Right lobe of liver (tissue), 4 donors: ENCODE measurements around the gene ST8SIA6.

Experiments
- CTCF ChIP-seq, 4 donors: fragments of 200-600 bp in 3 of 4; fragments of 450-650 bp in 1 of 4; IDR thresholded peaks; one replicate each; pipeline versions ENCODE4 v1.5.1 to v1.8.0; 2016 to 2022; ENCODE audit warnings: antibody characterized with exemption in 4 of 4, mild to moderate bottlenecking in 2 of 4
- POLR2A ChIP-seq: fragments of 450-650 bp; IDR thresholded peaks from one replicate; pipeline ENCODE4 v1.6.1; 2017; ENCODE audit warnings: antibody characterized with exemption, mild to moderate bottlenecking
- donor health status: DM: no; HTN: no; CAD: no.
- donor health status: DM: no; HTN: no; CAD: no.
- donor health status: DM: no; HTN: yes; CAD: no.

DNA sequence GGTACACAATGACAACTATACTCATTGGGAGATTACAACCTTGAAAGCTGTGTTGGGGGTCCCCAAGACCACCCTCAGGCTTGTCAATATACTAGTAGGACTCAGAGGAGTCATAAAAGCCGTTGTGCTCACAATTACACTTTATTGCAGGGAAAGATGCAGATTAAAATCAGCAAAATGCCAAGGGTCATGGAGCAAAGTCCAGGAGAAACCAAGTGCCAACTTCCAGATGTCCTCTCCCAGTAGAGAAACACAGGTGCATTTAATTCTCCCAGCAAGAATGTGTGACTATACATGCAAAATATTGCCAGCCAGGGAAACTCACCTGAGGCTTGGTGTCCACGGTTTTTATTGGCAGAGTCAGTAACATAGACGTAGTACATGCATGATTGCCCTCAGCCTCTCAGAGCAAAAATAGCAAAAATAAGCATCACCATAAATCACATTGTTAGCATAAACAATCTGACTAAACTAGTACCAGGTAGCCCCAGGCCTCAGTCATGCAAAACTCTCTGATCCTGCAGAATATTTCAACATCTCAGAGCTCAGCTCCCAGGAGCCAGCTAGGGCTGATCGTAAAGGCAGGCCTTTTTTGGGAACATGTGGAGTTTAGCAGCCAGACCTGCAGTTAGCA is 175.7 kb downstream of the ST8SIA6 start:
- TF ChIP-seq CTCF (IDR thresholded peaks at IDR 0.05) (no peak), POLR2A (no peak)
